ENCODE measurements around the gene ANO7.

Gene ANO7

DNA sequence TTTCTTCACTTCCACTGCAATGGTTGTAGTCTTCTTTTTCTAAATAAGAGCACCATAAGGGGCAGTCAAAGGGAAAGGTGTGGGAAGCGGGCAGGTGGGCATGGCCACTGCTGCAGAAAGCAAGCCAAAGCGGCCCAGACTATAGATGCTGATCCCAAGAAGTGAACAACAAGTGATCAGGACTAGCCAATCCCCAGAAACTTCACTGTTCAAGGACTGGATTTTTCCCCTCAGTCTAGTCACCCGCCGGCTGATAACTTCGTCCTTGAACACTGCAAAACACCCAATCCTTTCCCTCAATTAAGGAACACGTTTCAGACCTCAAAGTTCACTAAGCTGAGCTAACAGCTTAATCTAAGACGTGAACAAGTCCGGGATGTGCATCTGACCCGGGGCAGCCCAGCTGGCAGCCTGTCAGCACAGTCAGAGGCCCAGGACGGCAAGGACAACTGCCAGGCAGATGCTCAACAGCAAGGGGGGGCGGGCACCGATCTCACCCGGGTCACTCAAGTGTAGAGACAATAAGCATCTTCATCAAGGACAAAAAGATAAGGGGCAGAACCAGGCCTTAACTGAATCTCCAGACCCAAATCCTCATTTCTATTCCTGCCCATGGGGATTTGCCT, 67.2 kb downstream of the ANO7 start:
- DNase-seq = no peak

- DNase-seq = peak; percentile 27
Measured at GRCh38 chr2:241256168-241256545, 67.7 kb downstream of the ANO7 start.

GRCh38 chr2:241257419-241258032, 69.0 kb downstream of the ANO7 start:
- no peak for DNase-seq

DNA sequence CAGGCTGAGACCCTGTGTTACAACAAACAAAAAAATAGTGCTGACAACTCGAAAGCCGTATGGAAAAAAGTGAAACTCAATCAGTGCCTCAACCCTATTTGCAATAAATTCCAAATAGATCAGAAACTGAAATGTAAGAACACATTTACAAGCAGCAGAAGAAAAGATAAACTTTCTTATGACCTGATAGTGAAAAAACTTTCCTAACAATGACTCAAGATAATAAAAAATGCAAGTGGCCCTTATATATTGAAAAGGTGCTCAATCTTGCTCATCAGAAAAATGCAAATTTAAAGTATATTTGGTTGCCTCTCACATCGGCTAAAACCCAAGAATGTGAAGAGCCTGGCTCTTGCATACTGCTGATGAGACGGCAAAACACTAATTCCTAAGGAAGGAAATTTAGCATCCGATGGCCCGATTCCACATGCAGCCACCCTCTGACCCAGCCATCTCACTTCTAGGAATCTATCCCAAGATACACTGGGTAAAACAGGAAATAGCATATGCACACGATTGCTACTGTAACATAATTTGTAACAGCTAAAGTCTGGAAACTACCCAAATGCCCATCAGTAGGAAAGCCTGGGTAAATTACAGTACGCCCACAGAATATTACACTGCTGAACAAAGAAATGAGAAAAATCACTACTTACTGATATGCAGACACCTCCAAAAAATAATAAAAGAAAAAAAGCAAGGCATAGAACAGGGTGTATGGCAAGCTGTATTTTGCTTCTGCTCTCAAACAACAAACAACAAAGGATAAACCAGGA, 70.2 kb downstream of the ANO7 start:
- no peak for DNase-seq

DNA sequence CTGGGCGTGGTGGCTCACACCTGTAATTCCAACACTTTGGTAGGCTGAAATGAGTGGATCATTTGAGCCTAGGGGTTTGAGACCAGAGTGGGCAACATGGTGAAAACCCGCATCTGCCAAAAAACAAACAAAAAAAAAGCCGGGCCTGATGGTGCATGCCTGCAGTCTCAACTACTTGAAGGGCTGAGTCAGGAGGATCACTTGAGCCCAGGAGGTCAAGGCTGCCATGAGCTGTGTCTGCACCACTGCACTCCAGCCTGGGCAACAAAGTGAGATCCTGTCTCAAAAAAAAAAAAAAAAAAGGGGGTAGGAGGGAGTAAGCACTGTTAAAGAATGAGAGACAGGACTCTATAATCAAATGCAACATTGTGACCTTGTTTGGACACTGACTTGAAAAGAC, 72.4 kb downstream of the ANO7 start:
- DNase-seq = no peak

GRCh38 chr2:241261628-241262027, 73.2 kb downstream of the ANO7 start:
- no peak for DNase-seq

DNA sequence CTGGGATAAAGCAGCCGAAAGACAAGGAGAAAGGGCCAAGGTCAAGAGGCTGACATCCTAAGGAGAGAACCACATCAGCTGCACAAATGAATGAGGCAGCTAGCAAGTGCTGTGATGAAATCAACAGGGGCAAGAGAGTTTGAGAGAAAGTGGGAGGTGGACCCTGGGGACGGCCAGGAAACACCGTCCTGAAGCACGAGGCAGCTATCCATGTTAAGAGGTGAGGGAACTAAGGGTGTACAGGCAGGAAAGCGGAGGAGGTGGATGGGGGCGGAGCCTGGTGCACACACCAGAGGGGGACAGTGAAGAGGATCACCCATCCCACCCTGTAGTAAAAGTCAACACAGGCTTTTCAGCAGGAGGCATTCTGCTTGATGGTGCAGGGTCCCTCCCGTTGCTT, 74.6 kb downstream of the ANO7 start:
- no peak for DNase-seq

DNA sequence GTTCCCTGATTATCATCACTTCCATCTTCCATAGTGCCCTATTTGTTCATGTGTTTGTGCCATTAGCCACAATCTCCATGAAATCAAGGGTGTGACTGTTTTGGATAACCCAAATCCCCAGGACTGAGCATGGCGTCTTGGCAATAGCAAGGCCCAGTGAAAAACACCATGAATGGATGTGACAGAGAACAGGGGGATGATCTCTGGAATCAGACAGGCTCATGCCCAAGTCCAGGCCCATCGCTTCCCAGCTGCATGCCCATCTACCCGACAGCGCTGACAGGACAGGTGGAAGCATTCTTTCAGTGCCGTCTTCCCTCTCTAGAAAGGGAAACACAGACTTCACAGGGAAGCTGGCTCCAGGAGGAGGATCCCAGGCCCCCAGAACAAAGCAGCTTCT, 77.0 kb downstream of the ANO7 start:
- DNase-seq = no peak

DNA sequence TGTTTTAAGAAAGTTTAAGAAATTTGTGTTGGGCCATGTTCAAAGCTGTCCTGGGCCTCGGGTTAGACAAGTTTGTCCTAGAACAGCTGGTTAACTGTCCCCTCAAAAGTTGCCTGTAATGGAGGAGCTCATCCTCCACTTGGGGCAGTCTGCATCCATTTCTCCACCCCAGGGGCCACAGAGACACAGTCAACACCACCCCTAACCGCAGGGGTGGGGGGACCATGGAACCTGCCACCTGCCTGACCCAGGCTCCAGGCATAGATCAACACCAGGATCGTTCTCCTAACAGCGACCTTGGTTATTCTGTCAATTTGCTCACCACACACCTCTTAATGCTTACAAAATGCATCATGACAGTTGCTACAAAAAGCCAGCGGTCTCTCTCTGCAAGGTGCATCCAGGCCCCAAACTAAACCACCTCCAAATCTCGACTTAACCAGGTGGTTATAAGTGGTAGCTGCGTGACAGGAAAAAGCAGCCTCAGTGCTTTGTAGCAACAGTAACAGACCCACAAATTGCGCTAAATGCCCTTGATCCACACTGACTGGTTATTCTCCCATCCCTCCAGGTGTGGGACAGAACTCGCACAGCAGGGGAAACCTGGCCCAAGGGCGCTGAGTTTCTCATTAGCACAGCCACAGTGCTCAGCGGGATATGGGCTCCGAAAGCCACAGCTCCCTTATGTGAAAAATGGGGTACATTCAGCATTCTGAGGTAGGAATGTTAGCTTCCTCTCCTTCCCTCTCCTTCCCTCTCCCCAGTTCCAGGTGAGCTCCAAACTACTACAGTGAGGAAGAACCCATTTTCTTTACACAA, 79.0 kb downstream of the ANO7 start:
- DNase-seq = no peak

DNA sequence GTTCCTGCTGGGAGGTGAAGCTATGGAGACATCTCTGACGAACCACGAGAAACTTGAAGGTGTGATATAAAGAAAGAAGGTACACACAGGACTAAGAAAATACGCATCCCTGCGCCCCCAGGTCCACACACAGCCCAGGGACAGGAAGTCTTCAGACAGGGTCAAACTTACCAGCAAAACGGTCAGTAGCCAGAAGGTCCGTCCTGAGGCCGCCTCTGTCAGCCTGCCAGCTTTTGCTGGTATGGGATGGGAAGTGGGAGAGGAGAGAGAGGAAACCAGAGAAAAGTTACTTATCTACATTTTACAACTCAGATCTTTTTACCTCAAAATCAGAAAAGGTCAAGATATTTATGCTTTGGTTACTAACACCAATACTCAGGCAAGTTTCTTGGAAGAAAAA, 79.8 kb downstream of the ANO7 start:
- no peak for DNase-seq

DNA sequence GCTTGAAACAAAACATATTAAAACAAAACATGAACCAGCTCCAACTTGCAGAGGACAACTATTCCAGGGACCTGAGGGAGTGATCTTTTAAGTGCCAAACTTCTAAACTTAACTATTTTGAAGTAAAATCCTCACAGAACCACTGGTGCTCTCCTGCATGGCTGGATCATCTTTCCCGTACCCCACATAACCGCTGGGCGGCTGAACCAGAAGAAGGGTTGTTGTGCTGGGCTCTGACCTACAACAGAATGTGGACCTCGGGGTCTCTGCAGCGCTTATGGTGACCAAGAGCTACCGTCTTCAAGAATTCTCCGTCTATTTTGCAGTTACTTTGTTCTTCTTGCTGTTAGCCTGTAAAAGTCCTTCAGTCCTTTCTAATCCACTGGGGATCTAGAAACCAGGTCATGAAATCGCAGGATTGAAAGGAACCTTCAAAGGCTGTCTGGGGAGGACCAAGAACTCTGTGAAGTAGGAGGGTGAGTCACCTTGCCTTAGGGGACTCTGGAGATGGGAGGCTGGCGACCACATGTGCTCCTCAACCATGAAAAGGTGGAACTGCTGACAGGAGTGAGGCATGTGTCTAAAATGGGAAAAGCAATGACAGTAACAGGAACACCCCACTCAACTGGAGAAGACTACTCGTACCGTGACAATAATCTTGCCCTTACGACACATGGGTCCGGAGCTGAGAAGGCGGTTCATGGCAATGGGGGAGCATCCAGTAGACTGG, 80.4 kb downstream of the ANO7 start:
- peak; percentile 93 for DNase-seq

- peak; percentile 69 for DNase-seq
Measured at GRCh38 chr2:241269707-241270520, 81.4 kb downstream of the ANO7 start.

DNA sequence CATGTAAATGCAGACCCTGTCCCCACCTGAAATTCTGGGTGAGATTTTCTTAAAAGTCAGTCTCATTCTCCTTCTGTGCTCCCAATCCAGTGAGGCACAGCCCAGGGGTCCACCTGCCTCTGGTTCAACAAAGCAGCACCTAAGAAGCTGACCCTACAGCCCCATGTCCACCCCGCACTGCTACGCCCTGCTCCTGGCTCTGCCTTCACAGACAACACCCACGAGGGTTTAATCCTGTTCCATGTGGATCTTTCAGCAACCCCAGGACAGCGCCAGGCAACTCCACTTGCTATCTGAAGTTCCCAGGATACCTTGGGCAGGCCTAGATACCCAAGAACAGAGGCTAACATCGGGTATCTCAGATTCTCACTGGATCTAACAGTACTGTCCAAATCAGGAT, 82.1 kb downstream of the ANO7 start:
- DNase-seq = no peak

GRCh38 chr2:241271706-241272302, 83.3 kb downstream of the ANO7 start:
- DNase-seq = peak; percentile 81

DNA sequence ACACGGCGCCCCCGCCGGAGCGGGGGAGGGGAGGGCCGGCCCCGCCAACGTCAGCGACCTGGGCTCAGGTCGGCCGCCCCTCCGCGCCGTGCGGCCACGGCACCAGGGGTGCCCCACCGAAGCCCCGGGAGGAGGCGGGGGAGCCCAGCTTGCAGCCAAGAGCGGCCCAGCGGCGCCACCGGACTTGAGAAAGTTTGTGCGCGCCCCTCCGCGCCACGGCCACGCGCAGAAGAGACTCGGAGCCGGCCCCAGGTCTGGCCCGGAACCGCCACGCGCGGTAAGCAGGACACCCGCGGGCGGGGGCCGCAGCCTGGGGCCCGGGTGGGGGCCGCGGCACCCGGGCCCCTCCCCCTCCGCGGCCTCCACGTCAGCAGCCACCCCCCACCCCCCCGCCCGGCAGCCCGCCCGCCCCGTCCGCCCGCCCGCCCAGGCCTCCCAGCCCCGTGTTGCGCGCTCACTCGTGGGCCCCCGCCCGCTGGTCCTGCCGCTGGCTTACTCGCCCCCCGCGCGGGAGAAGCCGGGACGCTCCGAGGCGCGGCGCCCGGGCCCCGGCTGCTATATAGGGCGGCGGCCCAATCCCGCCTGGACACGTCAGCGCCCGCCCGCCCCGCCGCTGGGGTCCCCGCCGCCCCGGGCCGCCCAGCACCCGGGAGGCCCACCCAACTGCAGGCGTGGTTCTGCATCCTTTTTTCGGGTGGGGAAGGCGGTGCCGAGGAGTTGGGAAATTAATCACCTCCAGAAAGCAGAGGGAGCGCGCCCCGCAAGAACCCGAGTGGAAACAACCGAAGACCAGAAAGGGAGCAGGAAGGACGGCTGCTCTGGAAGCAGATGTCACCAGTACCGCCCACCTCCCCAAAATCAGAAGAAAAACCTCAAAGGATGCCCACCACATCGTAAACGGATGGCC, 84.1 kb downstream of the ANO7 start:
- peak; percentile 71 for DNase-seq

- no peak for DNase-seq
Measured at GRCh38 chr2:241273210-241274020, 84.9 kb downstream of the ANO7 start.

GRCh38 chr2:241274127-241274526, 85.7 kb downstream of the ANO7 start:
- DNase-seq = peak; percentile 64
